Astrocyte (in vitro differentiated cells and primary cell): Measurements from ENCODE around the gene MBNL1. TPM values are rescaled to one million over a fixed set of nuclear protein-coding genes. Genes with fewer than 3 reads are reported as not detected.

ENCODE experiments used
- DNase-seq: peaks from one replicate; pipeline ENCODE4 v3.0.0-alpha.2; 2010; ENCODE audit warnings: low read depth
- FAIRE-seq: peaks from 2 replicates; lab custom pipeline; 2011; peaks lifted over from hg19 to GRCh38; lab: Jason Lieb, UNC
- H2AFZ ChIP-seq: 2 replicates; pipeline ENCODE4 v1.6.0; 2012; ENCODE audit warnings: low read depth, low read length, inconsistent platforms
- H3K27ac ChIP-seq: 2 replicates; pipeline ENCODE4 v1.5.1; 2011; ENCODE audit warnings: low read depth, low read length, inconsistent platforms
- H3K27me3 ChIP-seq: 2 replicates; pipeline ENCODE4 v1.6.0; 2011; ENCODE audit warnings: low read length, inconsistent platforms; ENCODE audit not compliant: insufficient read depth
- H3K36me3 ChIP-seq: 2 replicates; pipeline ENCODE4 v1.5.1; 2011; ENCODE audit warnings: low read length, inconsistent platforms; ENCODE audit not compliant: insufficient read depth
- H3K4me1 ChIP-seq: 2 replicates; pipeline ENCODE4 v1.5.1; 2011; ENCODE audit warnings: low read length, inconsistent platforms; ENCODE audit not compliant: insufficient read depth
- H3K4me2 ChIP-seq: 2 replicates; pipeline ENCODE4 v1.6.0; 2012; ENCODE audit warnings: low read length, inconsistent platforms
- H3K4me3 ChIP-seq: 2 replicates; pipeline ENCODE4 v1.5.1; 2011; ENCODE audit warnings: low read depth, mild to moderate bottlenecking, low read length, inconsistent platforms; ENCODE audit not compliant: insufficient read depth
- H3K79me2 ChIP-seq: 2 replicates; pipeline ENCODE4 v1.6.0; 2012; ENCODE audit warnings: mild to moderate bottlenecking, low read length, inconsistent platforms; ENCODE audit not compliant: insufficient read depth
- H3K9ac ChIP-seq: 2 replicates; pipeline ENCODE4 v1.6.0; 2012; ENCODE audit warnings: mild to moderate bottlenecking, low read length, inconsistent platforms
- H3K9me3 ChIP-seq: 2 replicates; pipeline ENCODE4 v1.5.1; 2012; ENCODE audit warnings: low read depth, mild to moderate bottlenecking, low read length, inconsistent platforms; ENCODE audit not compliant: insufficient read depth
- H4K20me1 ChIP-seq: 2 replicates; pipeline ENCODE4 v1.6.0; 2012; ENCODE audit warnings: low read length, inconsistent platforms; ENCODE audit not compliant: insufficient read depth
- H3K27ac Mint-ChIP-seq: one replicate; pipeline ENCODE4 v1.8.0; 2021; ENCODE audit warnings: mild to moderate bottlenecking, mixed read lengths; ENCODE audit not compliant: unreplicated experiment
- H3K27me3 Mint-ChIP-seq: one replicate; pipeline ENCODE4 v1.8.0; 2021; ENCODE audit warnings: low read depth, mixed read lengths; ENCODE audit not compliant: unreplicated experiment
- H3K36me3 Mint-ChIP-seq: one replicate; pipeline ENCODE4 v1.8.0; 2021; ENCODE audit warnings: low read depth, mixed read lengths; ENCODE audit not compliant: unreplicated experiment
- H3K4me1 Mint-ChIP-seq: one replicate; pipeline ENCODE4 v1.8.0; 2021; ENCODE audit warnings: low read depth, mixed read lengths; ENCODE audit not compliant: unreplicated experiment
- H3K4me3 Mint-ChIP-seq: one replicate; pipeline ENCODE4 v1.8.0; 2021; ENCODE audit warnings: mild to moderate bottlenecking, moderate library complexity, mixed read lengths; ENCODE audit not compliant: unreplicated experiment
- H3K9me3 Mint-ChIP-seq: one replicate; pipeline ENCODE4 v1.8.0; 2021; ENCODE audit warnings: mild to moderate bottlenecking, mixed read lengths; ENCODE audit not compliant: unreplicated experiment
- CTCF ChIP-seq: IDR thresholded peaks from 2 replicates; pipeline ENCODE4 v1.5.1; 2011; ENCODE audit warnings: low read depth, mild to moderate bottlenecking, inconsistent platforms, low read length, moderate library complexity; ENCODE audit not compliant: insufficient read depth
- EZH2 ChIP-seq: IDR thresholded peaks from 2 replicates; pipeline ENCODE4 v1.6.1; 2012; ENCODE audit warnings: mild to moderate bottlenecking, low read length, inconsistent platforms; ENCODE audit not compliant: insufficient read depth
- total RNA-seq: library from RNA; stranded (reverse); gene quantifications from 2 replicates; pipeline ENCODE4 v1.2.1, GENCODE V29; 2021

MBNL1 gene
- total RNA-seq, 1 donor from 2014 or later: 93.1 TPM

DNA sequence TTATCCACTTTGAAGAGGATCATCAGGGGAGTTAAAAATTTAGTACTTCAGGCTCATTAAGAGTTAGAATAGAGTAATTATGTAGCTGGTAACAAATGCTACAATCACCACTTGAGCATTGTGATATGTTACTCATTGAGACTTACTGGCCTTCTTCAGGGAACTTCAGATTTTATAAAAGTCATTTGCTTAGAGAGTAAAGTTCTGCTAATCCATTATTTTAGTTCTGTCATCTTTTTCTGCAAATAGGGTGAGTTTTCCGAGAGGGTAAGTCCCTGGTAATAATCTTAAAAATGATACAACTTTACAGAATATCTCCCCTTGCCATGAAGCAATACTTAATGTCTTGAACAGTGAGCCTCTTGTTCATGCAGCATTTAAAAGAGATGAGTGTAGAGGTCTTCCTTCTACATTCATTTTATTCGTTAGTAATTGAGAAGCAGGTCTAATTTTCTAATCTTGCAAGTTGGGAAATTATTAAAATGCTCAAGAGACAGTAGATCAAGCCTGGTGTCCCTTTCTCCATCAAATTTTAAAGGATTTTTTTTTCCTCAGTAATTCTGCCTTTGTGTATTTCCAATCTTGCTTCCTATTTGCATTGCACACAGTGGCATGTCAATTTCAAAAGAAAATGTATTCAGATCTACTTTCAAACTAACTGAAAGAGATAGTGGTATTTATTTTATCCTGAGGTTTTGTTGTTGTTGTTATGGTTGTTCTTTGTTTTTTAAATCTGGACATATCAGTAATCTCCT is 52.6 kb downstream of the MBNL1 start:
- peaks cover 38% of the 10 kb centered on the region for H3K4me1 Mint-ChIP-seq
- H3K4me2 ChIP-seq: no peak overlapping the region
- H3K9ac ChIP-seq: no peak overlapping the region
- no peak overlapping the region for H3K27ac Mint-ChIP-seq
- no peak overlapping the region for H2AFZ ChIP-seq
- no peak overlapping the region for H3K4me3 Mint-ChIP-seq
- peaks cover 95% of the 10 kb centered on the region for H3K79me2 ChIP-seq
- peaks cover 4% of the 10 kb centered on the region for H3K36me3 Mint-ChIP-seq
- no peaks in the 10 kb centered on the region for H3K9me3 ChIP-seq
- no peak for DNase-seq
- no peaks in the 10 kb centered on the region for H3K27me3 ChIP-seq
- H3K9me3 Mint-ChIP-seq: no peaks in the 10 kb centered on the region
- H3K27me3 Mint-ChIP-seq: no peaks in the 10 kb centered on the region
- H3K27ac ChIP-seq: no peak overlapping the region
- no peak overlapping the region for H3K4me3 ChIP-seq
- TF ChIP-seq EZH2 (no peak), CTCF (no peak)
- peaks cover 38% of the 10 kb centered on the region for H4K20me1 ChIP-seq
- no peak for FAIRE-seq
- H3K36me3 ChIP-seq: no peaks in the 10 kb centered on the region
- H3K4me1 ChIP-seq: peaks cover 29% of the 10 kb centered on the region

- H3K9me3 ChIP-seq: no peaks in the 10 kb centered on the region
- no peak for TF ChIP-seq CTCF
- no peak for TF ChIP-seq EZH2
- DNase-seq (no peak), FAIRE-seq (no peak)
- peaks cover 37% of the 10 kb centered on the region for H4K20me1 ChIP-seq
- no peak overlapping the region for H3K4me2 ChIP-seq
- H3K79me2 ChIP-seq: peaks cover 94% of the 10 kb centered on the region
- no peaks in the 10 kb centered on the region for H3K9me3 Mint-ChIP-seq
- H3K4me3 ChIP-seq: no peak overlapping the region
- H3K27me3 Mint-ChIP-seq: no peaks in the 10 kb centered on the region
- no peak overlapping the region for H2AFZ ChIP-seq
- no peak overlapping the region for H3K9ac ChIP-seq
- H3K4me1 Mint-ChIP-seq: peaks cover 36% of the 10 kb centered on the region
- no peak overlapping the region for H3K27ac ChIP-seq
- no peak overlapping the region for H3K4me3 Mint-ChIP-seq
- no peaks in the 10 kb centered on the region for H3K27me3 ChIP-seq
- peaks cover 2% of the 10 kb centered on the region for H3K36me3 Mint-ChIP-seq
- no peak overlapping the region for H3K27ac Mint-ChIP-seq
- peaks cover 27% of the 10 kb centered on the region for H3K4me1 ChIP-seq
- no peaks in the 10 kb centered on the region for H3K36me3 ChIP-seq
Measured at GRCh38 chr3:152321955-152322377, 53.2 kb downstream of the MBNL1 start.

DNA sequence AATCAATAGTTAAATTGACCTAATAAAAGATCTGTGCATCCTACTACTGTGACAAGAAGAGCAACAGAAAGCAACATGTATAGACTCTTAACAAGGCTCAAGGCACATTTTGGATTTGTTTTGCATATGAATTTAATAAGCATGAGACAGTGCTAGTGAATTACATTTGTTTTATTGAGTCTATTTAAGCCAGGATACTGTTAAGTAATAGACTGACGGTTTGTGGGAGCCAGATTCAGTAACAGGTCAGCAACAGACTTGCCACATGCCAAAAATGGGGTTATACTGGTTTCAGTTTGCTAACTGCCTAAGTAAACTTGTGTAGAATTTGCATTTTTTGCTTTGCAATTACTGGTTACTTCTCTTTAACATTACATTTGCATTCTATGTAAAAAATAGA is 54.0 kb downstream of the MBNL1 start:
- no peaks in the 10 kb centered on the region for H3K27me3 Mint-ChIP-seq
- Histone ChIP-seq H3K36me3 (no peaks in the 10 kb centered on the region), H3K79me2 (peaks cover 94% of the 10 kb centered on the region), H4K20me1 (peaks cover 39% of the 10 kb centered on the region), H3K4me3 (no peak overlapping the region), H2AFZ (no peak overlapping the region), H3K27me3 (no peaks in the 10 kb centered on the region), H3K4me2 (no peak overlapping the region), H3K27ac (no peak overlapping the region), H3K9me3 (no peaks in the 10 kb centered on the region), H3K4me1 (peaks cover 21% of the 10 kb centered on the region), H3K9ac (no peak overlapping the region)
- FAIRE-seq (no peak), DNase-seq (no peak)
- no peak overlapping the region for H3K27ac Mint-ChIP-seq
- H3K4me1 Mint-ChIP-seq: peaks cover 32% of the 10 kb centered on the region
- peaks cover 2% of the 10 kb centered on the region for H3K36me3 Mint-ChIP-seq
- H3K4me3 Mint-ChIP-seq: no peak overlapping the region
- TF ChIP-seq EZH2 (no peak), CTCF (no peak)
- no peaks in the 10 kb centered on the region for H3K9me3 Mint-ChIP-seq
